GM18868 (cell line): ENCODE data around the gene NRP1.

Source experiments
- ATAC-seq: cut with Tn5 transposase; IDR thresholded peaks from one replicate; pipeline ENCODE4 v1.9.1; 2021; ENCODE audit warnings: mild to moderate bottlenecking, moderate library complexity; ENCODE audit not compliant: unreplicated experiment

Gene NRP1

DNA sequence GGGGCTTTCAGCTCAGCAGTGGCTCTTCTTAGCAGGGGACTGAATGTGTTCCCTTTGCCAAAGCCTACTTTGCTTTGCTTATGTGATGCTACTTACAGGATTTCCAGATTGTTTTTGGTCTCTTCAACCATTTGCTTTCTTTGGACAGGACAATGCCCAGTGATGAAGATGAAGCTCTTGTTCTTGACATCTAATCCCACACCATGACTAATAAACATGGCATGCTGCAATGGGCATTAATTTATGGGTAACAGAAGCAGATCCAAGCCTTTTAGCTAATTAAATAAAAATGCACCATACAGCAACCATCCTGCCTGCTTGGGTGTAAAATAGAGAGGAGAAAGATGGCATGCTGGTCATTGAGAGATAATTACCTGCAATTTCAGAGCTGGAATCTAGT is 200.9 kb downstream of the NRP1 start:
- no peak for ATAC-seq

DNA sequence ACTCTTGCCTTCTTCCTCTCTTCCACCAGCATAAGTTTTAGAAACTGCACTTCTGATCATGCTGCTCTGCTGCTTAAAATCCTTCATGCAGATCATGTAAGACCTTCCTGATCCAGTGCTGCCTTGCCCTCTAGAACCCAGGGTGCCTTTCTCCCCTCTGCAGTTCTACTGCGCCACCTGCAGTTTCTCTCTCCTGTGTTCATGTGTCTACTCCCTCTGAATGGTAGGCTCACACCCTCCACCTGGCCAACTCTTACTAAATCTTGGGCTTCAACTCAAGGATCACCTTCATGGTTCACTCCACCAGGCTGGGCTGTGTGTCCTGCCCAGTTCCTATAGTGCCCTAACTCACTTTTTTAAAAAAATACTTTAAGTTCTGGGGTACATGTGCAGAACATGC is 201.8 kb downstream of the NRP1 start:
- ATAC-seq, result no peak

DNA sequence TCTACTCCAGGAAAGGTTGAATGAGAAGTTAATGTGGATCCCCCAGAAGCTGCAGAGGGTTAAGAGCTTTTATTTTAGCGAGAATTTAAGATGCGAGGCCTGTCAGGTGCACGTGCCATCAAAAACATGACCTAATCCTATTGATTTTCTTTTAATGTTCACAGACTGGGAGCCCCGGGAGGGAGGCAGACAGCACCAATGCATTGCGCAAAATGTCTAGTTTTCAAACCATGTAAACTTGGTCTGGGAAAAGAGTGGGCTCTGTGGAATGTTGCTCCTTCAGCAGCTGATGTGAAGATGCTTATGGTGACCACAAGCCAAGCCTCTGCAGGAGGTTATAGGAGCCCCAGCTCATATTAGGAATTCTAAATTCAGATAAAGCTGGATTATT is 204.5 kb downstream of the NRP1 start:
- ATAC-seq, result no peak

DNA sequence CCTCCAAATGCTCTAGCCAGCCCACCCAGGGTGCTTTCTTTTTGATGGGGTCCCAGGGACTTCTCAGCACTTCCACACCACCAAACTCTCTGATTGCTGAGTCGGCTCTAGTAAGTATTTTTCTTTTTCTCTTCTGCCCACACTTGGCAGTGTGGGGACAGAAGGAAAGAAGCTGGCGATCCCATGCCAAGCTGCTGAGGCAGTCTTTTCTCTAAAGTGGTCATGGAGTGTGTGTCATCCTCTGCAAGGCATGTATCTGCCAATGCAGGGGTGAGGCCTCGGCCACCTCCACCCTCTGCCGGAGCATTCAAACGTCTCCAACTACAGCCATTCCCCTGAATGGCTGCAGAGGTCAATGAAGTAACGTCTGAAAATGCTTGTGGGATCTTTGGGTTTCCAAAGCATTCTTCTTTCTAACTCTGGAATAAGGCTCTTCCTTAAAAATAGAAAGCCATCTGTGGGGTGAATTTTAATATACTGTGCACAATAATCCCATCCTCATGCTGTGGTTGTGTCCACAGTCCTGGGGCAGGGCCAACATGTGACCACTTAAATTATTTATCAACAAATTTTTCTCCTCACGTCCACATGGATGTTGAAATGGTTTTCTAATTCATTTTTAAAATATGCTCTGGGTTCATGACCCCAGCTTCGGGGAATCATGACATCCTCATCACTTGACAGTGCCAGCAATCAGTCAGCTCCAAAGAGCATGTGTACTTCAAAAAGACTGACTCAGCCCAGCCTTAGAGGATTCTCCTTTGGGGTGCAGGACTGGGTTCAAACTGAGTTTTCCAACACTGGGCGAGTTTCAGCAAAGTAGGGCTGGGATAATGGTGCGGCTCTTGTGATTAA is 205.1 kb downstream of the NRP1 start:
- no peak for ATAC-seq

DNA sequence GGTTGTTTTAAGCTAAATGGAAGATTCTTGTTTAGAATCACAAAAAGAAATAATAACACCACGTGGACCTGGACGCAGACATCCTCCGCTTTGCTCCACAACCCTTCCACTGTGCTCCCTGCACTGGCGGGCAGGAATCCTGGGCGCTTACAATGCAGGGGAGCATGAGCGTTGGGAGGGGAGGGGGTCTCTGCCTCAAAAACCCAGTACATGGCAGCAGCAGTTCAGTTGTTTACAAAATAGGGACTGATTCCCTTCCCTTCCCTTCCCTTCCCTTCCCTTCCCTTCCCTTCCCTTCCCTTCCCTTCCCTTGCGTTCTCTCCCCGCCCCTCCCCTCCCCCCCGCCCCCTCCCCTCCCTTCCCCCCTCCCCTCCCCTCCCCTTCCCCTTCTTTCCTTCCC is 206.8 kb downstream of the NRP1 start:
- ATAC-seq, result no peak
